Activated effector memory CD4-positive, alpha-beta T cell treated with Interleukin-2 at 50 U/mL for 16 hours (primary cell): Measurements from ENCODE around the gene ME1.
"Not testable (repeated sequence)": the region's sequence is repeated elsewhere in the genome, so short reads cannot be mapped to it uniquely, and the experiment has no call there.

Experiments
- DNase-seq: peaks from one replicate; pipeline ENCODE4 v3.0.0-alpha.2; 2020

ME1 gene

GRCh38 chr6:83430611-83431544 lies at the start of gene ME1:
Gene ME1 (minus strand): TSS chr6:83431051. CDS start chr6:83430954, 97 bp downstream.
- no peak for DNase-seq

GRCh38 chr6:83480470-83480869 lies 49.6 kb upstream of the ME1 start:
- DNase-seq: no peak

GRCh38 chr6:83479389-83479788 lies 48.5 kb upstream of the ME1 start:
- DNase-seq: no peak

GRCh38 chr6:83476971-83477370 lies 46.1 kb upstream of the ME1 start:
- DNase-seq: no peak

DNA sequence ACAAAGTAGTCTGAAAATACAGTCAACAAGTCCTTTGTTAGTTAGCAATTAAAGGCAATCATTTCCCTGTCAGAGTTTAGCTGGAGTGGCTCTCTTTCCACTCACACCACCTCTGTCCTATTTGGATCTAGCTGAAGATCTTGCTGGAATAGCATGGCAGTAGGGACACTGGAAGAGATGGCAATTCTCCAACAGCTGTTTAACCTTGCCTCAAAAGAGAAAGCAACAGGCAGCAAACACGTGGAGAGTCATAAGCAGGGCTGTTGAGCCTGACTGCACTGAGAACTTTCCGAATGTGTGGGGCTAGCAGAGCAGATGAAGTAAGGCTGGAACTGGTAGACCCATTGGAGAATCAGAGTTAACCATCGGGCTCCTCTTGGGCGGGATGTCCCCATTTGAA lies 43.5 kb upstream of the ME1 start:
- DNase-seq: no peak

- DNase-seq: no peak
These were observed 41.9 kb upstream of the ME1 start for GRCh38 chr6:83472767-83473166.

DNA sequence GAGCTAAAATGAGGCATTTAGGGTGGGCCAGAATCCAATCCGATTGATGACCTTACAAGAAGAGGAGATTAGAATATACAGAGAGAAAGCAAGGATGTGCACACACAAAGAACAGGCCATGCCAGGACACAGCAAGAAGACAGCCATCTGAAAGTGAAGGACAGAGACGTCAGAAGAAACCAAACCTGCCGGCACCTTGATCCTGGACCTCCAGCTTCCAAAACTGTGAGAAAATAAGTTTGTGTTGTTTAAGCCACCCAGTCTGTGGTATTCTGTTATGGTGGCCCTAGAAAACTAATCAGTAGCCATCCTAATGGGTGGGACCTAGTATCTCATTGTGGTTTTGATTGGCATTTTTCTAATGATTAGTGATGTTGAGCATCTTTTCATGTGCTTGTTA lies 39.7 kb upstream of the ME1 start:
- no peak for DNase-seq

- DNase-seq: no peak
These were observed 39.1 kb upstream of the ME1 start for GRCh38 chr6:83470001-83470400.

GRCh38 chr6:83467620-83468036 lies 36.8 kb upstream of the ME1 start:
- DNase-seq: no peak

GRCh38 chr6:83466328-83466727 lies 35.5 kb upstream of the ME1 start:
- DNase-seq: no peak

DNA sequence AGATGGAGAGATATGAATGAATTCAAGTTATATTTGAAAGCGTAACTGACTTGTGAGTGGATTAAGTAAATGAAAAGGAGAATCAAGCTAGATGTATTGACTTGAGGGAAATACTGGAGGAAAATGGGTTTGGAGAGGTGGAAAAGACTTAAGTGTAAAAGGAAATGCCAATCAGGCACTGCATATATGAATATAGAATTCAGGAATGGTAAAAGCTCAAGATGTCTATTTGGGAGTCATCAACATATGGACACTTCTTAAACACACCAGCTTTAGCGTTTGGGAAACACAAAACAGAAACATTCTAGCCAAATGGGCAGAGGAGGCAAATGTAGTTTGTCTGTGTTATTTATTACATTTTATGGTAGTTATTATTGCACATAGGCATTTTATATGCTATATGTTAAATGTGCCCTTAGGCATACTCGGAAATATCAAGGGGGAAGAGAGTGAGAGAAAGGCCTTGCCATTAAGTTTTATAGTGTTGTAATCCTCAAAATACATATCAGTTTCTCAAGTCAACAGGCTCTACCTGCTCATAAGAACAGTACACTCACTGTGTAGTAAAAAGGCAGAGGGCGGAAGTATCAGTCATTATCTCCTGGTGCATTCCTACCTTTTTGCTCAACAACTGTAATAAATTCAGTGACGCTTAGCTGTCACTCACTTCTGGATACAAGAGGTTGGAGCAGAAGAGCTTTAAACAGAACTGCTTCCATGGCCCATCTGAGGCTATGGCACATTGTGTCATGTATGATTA lies 33.7 kb upstream of the ME1 start:
- no peak for DNase-seq

- no peak for DNase-seq
These were observed 33.0 kb upstream of the ME1 start for GRCh38 chr6:83463886-83464285.

GRCh38 chr6:83462524-83462923 lies 31.7 kb upstream of the ME1 start:
- no peak for DNase-seq

DNA sequence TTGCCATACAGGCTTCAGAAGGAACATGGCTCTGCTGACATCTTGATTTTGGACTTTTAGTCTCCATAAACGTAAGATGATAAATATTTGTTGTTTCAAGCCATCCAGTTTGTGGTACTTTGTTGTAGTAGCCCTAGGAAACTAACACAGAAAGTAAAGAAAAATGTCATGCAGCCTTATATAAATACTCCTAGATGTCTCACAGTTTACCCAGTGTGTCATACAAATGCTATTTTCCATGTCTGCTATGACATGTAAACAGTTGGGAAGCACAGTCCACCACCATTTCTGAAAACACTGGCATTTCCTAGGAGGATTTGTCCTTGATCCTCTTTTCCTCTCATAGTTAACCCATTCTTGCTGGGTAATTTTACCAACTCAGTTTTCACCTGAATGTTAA lies 30.6 kb upstream of the ME1 start:
- DNase-seq: no peak

DNA sequence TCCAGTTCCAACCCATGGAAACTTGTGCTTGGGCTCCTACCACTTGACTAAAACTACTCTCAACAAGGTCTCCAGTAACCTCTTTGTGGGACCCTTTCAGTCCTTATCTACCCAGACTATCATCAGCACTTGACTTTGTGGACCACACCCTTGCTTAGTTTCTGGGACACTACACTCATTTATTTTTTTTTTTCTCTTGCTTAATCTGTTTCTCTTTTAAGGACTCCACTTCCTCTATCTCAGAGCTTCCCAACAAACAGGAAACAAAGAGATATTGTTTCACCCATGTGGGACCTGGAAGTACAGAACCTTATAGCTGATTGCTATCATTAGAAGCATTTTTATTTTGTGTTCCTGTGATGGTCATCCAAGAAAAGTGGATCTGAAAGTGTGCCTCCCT lies 28.8 kb upstream of the ME1 start:
- no peak for DNase-seq

GRCh38 chr6:83450015-83450414 lies 19.2 kb upstream of the ME1 start:
- not testable (repeated sequence) for DNase-seq

DNA sequence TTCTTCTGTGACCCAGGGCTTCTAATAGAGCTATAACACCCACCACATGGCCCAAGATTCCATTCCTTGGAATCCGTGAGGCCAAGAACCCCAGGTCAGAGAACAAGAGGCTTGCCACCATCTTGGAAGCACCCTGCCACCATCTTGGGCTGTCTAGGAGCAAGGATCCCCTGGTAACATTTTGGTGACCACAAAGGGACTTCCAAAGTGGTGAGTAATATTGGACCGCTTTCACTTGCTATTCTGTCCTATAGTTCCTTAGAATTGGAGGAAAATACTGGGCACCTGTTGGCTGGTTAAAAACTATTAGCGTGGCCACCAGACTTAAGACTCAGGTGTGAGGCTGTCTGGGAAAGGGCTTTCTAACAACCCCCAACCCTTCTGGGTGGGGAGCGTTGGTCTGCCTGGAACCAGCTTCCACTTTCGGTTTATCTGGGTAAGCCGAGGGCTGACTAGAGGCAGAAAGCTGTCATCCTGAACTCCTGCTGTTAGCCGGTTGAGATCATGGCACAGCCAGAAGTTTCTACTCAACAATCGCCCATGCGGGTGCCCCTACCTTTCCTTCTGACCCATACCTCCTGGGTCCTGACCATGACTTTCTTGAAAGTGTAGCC lies 13.3 kb upstream of the ME1 start:
- not testable (repeated sequence) for DNase-seq

DNA sequence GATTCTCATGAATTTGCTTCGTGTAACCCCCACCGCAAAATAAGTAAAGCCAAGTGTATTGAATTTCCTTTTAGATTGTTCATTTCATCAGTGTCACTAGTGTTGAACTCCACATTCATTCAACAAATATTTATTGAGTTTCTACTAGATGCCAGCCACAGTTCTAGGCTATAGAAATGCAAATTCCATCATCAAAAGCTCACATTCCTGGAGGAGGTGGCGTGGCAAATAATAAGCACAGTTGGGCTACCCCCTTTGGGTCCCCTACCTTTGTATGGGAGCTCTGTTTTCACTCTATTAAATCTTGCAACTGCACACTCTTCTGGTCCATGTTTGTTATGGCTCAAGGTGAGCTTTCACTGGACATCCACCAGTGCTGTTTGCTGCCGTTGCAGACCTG lies 12.7 kb upstream of the ME1 start:
- no peak for DNase-seq

DNA sequence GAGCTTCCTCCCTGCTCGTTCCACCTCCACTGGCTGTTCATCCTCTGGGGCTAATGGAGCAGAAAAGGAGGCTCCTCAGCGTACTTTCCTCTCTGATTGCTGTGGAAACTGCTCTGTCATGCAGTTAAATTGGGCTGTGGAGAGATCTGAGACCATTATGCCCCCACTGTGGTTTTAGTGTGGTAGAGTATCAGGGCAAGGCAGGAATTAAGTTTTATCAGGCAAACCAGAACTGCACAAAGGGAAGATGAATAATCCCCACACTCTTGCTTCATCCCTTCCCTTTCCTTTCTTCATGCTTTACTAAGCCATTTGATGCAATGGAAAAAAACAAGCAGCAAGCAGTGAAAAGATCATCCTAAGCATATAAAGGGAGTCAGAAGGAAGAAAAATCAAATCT lies 11.9 kb upstream of the ME1 start:
- DNase-seq: no peak

GRCh38 chr6:83439201-83439600 lies 8.3 kb upstream of the ME1 start:
- DNase-seq: no peak

DNA sequence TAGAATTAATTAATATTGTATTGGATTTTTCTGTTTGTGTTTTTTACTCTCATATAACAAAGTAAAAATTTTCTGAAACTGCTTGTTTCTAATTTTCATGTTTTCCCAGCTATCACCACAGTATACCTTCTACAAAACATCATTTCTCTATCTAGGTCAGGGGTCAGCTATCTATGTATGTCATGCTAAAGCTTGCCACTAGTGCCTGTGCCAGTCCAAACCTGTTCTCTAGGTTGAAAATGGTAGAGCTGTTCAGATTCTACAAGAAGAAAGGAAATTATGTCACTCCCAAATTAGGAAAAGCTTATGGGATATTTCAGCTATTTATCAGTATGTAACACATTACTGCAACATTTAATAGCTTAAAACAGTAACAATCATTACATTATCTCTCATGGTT lies 5.8 kb upstream of the ME1 start:
- no peak for DNase-seq

DNA sequence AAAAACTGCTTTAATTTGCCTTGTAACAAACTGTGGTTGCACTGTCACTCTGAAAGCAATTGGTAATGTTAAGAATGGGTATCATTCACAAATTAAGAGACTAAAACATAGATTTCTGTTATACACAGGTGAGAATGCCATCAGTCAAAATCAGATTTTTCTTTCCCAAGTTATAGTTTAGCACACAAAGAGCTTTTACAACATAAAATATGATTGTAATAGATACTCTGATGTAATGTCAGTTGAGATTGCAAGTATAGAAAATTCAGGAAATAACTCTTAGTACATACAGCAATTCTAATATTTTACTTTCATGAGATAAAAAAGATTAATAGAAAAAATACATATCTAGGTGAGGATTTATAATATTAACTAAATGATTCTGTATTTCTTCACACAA lies 2.3 kb upstream of the ME1 start:
- DNase-seq: no peak

DNA sequence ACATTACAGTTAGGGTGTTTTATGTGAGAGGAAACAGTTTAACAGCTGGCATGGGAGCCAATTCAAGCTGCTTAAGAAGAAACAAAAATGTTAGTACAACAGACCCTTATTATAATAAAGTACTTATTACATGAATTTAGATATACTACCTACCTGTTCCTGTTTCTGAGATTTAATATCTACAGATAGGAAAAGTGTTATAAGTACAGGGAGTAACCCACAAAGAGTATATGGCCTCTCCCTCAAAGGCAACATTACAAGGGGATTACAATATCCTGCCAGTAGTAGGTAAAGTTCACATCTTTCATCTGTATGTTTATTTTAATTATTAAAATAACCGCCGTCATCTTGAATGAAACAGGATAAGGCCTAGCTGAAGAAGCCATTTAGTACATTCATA lies 1.8 kb upstream of the ME1 start:
- no peak for DNase-seq
